Measurements from ENCODE around the gene ZNF488. TPM values are rescaled to one million over a fixed set of nuclear protein-coding genes. Genes with fewer than 3 reads are reported as not detected.

Gene ZNF488
- total RNA-seq, 1 donor from 2014 or later, result 0.16 TPM

DNA sequence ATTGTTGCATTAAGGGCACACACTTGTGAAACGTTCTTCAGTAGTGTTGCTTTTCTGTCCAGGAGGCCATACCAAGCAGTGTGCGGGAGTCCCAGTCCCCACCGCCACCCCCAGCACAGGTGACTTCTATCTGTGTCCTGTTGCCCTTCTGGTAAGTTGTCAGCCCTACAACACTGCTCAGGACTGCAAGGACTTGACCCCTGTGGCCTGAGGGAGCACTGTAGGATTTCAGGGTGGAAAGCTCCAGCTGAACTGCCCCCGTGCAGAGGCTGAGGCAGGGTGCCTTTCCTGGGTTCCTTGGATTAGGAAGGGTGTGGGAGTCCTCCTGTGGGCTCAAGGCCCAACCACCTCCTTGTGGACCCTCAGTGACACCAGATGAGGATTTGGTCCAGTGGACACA is 26.8 kb upstream of the ZNF488 start:
- intact Hi-C loops (cut with DNase I), result no loop called here
- no peak for DNase-seq (ENCODE audit: low spot score)

DNA sequence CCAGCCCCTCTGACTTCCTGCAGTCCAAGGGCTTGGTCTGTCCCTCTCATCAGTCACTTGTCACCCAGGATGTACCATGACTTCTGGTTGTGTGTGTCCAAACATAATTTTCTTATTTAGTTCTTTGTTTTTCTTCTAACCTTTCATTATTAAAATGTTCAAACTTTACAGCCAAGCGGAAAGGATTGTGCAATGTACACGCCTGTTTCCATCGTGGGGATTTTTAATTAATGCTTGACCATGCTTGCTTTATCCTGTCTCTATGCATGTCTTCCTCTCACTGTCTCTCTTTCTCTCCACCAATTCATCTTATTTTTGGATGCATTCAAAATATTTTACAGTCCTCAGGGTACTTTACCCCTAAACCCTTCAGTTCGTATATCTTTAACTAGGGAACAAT is 26.2 kb upstream of the ZNF488 start:
- DNase-seq (ENCODE audit: low spot score), result no peak
- intact Hi-C loops (cut with DNase I), result no loop called here

DNA sequence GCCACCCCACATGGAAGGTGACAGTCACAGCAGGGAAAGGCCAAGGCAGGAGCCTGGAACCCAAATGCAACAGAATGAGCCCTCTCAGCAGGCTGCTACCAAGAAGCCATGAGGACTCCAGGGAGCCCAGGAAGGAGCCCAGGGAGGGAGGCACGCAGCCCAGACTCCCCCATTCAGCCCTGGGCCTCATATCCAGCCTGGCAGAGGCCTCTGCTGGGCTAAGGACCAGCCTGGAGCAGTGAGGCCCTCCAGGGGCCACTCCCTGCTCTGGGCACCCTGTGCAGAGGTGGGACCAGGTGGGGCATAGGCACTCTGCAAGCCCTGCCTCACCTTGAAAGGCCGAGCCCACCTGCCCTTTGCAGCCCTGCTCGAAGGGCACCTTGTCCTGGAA is 25.8 kb upstream of the ZNF488 start:
- DNase-seq (ENCODE audit: low spot score), result peak; percentile 62
- intact Hi-C loops (cut with DNase I), result no loop called here

DNA sequence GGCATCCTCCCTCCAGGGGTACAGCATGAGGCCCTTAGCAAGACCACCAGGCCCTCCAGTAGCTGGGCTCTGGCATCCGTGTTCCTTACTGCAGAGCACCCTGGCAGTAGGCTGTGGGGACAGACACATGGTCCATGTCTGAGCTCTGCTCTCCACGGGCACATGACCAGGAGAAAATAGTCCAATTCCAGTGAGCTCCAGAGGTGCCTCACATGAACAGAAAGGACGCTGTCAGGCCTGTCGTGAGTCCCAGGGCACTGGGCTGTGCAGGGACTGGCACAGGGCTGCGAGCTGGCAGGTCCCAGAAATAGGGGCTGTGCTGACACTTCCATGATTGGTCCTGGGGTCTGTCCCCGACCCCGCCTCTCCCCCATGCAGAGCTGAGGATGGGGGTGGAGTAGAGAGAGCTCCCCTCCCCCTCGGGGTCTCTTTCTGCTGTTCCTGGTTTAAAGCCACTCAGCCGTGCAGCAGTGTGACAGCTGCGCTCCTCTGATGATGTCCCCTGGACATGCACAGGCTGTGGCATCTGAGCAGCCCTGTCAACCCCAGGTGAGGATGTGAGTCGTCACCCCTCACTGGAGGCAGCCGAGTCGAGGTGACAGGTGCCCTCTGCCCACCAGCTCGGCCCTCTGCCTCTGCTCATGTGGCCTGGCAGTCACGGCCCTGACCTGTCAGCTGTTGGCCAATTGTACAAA is 25.2 kb upstream of the ZNF488 start:
- intact Hi-C loops (cut with DNase I), result no loop called here
- peak; percentile 71 for DNase-seq (ENCODE audit: low spot score)

DNA sequence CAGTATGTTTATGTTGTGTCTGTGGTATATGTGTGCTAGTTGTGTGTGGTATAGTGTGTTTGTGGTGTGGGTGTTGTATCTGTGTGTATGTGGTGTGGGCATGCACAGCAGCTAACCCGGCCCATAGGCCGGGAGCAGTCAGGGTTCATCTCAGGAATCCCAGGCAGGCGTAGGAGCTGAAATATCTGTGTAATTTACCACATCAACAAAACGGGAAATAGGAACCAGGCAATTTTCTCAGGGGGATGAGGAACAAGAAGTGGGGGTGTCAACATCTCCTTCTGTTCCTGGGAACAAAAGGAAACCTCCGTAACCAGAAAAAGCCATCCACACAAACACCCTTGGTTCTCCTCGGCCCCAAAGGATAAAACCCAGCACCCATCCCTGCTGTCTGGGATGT is 24.5 kb upstream of the ZNF488 start:
- DNase-seq (ENCODE audit: low spot score), result no peak
- intact Hi-C loops (cut with DNase I), result no loop called here

DNA sequence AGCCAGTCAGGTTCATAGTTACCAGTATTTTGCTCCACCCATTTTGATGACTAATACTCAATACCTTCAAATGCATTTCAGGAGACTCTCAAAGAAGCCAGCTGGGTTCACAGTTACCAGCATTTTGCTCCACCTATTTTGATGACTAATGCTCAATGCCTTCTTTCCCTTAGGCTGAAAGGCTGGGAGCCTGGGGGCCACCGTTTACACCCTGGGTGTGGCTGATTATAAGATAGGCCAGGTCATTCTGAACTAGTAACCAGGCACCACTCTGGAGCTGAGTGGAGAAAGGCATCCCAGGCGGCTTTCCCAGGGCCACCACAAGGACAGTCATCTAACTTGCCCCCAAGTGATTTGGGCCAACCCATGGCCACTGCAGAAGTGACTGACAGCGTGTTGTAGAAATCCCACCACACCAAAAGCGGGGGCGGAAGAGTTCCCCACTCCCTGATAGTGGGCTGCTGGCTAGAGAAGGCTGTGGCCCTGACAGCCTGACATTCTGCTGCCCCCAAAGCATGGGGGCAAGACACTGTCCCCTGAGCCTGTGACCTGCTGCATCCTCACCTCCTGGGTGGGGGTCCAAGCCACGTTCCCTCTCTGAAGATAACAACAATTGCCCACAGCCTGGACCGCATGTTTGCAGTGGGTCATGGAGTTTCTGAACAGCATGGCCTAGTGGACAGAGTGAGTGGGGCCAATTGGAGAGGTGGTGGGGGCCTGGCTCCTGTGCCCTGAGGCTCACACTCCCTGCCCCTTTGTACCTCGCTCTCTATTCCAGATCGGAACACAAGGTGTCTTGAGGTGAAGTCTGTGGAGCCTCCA is 23.0 kb upstream of the ZNF488 start:
- intact Hi-C loops (cut with DNase I), result no loop called here
- DNase-seq (ENCODE audit: low spot score), result peak; percentile 73

GRCh38 chr10:47406548-47406869 is 22.4 kb upstream of the ZNF488 start:
- DNase-seq (ENCODE audit: low spot score), result peak; percentile 62
- intact Hi-C loops (cut with DNase I), result no loop called here

DNA sequence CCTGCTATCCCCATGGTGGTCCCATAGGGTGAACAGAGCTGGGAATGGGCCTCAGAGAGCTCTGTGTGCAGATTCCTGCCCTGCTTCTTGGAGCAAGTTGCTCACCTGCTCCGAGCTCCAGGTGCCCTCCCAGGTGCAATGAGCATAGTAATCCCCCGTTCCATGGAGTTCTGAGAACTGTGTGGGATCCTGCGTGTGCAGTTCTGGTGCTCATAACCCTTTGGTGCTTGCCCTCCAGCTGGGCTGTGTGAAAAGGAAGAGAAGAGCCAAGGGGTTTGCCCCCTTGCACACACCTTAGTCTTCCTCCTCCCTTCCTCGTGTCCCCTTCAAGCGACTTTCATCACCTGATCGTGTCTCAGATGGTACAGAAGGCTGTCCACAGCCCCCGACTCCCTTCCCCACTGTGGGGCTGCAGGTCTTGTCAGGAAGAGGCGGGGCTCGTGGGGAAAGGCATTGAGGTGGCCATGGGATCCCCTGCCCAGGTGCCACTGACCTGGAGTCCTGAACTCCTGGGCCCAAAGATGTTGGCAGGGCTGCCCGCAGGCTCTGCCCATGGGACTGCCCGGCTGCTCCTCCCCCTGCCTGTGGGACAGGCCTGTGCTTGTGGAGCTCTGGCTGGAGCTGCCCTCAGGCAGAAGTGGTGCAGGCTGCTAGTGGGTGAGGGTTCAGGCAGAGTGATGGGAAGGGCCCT is 21.9 kb upstream of the ZNF488 start:
- DNase-seq (ENCODE audit: low spot score), result peak; percentile 70
- intact Hi-C loops (cut with DNase I), result no loop called here

DNA sequence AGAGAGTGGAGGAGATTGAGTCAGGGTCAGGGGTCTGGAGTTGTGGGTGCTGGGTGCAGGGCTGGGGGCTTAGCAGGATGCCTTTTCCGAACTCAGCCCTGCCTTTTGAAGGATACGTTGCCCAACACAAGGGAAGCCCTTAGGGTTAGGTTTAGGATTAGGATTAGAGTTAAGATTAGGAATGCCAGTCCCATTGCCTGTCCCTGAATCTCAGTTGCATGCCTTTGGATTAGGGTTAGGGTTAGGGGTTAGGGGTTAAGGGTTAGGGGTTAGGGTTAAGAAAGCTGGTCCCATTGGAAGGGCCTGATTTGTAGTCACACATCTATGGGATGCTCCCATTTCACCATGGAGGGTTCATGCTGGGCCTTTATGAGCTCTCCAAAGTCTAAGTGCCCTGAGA is 20.8 kb upstream of the ZNF488 start:
- intact Hi-C loops (cut with DNase I), result no loop called here
- DNase-seq (ENCODE audit: low spot score), result no peak

- intact Hi-C loops (cut with DNase I), result no loop called here
- peak; percentile 72 for DNase-seq (ENCODE audit: low spot score)
Observed at GRCh38 chr10:47404446-47404845, 20.4 kb upstream of the ZNF488 start.

GRCh38 chr10:47403446-47404318 is 19.6 kb upstream of the ZNF488 start:
- intact Hi-C loops (cut with DNase I), result no loop called here
- DNase-seq (ENCODE audit: low spot score), result peak; percentile 62

DNA sequence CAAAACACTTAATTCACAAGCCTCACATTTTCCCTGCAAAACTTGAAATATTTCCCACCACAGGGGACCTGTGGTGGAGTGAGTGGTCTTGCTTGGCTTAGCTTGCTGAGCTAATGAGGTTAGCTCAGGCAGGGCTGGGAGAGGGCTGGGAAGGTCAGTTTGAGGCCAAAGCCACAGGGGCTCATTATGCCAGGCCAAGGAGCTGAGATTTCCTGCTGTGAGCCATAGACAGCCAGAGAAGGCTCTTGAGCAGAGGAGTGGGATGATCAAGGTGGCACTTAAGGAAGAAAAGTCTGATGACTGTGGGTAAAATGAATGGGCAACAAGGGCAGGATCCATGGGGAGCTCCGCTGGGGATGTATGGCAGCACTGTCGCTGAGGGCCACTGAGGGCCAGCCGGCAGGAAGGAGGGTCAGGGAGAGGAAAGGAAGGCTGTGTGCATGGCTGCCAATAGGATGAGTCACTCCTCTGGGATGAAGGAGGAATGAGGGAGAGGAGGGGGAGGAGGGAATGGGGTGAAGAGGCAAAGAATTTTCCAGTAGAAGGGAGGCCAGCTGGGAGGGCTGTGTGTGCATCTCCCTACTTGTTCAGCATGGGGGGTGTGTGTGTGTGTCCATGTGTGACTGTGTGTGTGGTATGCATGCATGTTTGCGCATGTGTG is 18.7 kb upstream of the ZNF488 start:
- peak; percentile 84 for DNase-seq (ENCODE audit: low spot score)
- intact Hi-C loops (cut with DNase I), result no loop called here

- intact Hi-C loops (cut with DNase I), result no loop called here
- DNase-seq (ENCODE audit: low spot score), result peak; percentile 68
Observed at GRCh38 chr10:47401874-47402640, 18.0 kb upstream of the ZNF488 start.

GRCh38 chr10:47401210-47401609 is 17.1 kb upstream of the ZNF488 start:
- DNase-seq (ENCODE audit: low spot score), result no peak
- intact Hi-C loops (cut with DNase I), result no loop called here

DNA sequence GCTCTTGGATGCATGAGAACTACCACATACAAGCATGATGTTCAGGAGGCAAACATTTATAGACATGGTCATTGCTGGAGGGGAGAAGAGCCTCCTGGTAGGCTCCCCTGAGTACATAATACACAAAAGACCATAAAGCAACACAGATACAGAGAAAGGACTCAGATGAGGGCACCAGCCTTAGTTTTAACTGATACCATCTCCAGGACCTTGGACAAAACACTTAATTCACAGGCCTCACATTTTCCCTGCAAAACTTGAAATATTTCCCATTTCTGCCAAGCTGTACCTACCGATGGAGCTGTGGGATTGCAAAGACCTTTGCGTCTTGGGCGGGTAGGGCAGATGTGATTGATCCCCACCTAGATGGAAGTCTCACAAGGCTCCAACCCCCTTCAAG is 16.7 kb upstream of the ZNF488 start:
- DNase-seq (ENCODE audit: low spot score), result no peak
- intact Hi-C loops (cut with DNase I), result no loop called here

GRCh38 chr10:47400251-47400650 is 16.2 kb upstream of the ZNF488 start:
- no peak for DNase-seq (ENCODE audit: low spot score)
- intact Hi-C loops (cut with DNase I), result no loop called here

DNA sequence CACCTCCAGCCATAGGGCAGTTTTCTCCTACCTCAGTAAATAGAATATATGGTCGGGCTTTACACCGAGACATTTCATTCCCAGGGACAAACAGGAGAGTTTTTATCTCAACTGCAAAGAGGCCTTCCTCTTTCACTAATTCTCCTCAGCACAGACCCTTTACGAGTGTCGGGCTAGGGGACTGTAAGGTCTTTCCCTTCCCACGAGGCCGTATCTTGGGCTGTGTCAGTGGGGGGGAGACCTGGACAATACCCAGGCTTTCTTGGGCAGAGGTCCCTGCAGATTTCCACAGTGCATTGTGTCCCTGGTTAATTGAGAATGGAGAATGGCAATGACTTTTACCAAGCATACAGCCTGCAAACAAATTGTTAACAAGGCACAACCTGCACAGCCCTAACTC is 13.2 kb upstream of the ZNF488 start:
- intact Hi-C loops (cut with DNase I), result no loop called here
- peak; percentile 65 for DNase-seq (ENCODE audit: low spot score)

GRCh38 chr10:47396311-47396717 is 12.2 kb upstream of the ZNF488 start:
- intact Hi-C loops (cut with DNase I), result no loop called here
- no peak for DNase-seq (ENCODE audit: low spot score)

DNA sequence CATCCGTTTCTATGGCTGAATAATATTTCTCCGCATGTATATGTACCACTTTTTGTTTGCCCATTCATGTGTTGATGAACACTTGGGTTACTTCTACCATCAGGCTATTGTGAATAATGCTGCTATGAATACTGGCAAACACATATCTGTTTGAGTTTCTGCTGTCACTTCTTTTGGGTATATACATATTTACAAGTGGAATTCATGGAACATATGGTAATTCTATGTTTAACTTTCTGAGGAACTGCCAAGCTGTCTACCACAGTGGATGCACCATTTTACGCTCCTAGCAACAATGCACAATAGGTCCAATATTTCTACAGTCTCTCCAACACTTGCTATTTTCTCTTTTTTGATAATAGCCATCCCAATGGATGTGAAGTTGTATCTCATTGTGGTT is 5.5 kb upstream of the ZNF488 start:
- intact Hi-C loops (cut with DNase I), result no loop called here
- no peak for DNase-seq (ENCODE audit: low spot score)

All from cardiac septum (tissue), 1 donor.